ENCODE data around the gene INO80E.

- TF ChIP-seq, protein P1, sequence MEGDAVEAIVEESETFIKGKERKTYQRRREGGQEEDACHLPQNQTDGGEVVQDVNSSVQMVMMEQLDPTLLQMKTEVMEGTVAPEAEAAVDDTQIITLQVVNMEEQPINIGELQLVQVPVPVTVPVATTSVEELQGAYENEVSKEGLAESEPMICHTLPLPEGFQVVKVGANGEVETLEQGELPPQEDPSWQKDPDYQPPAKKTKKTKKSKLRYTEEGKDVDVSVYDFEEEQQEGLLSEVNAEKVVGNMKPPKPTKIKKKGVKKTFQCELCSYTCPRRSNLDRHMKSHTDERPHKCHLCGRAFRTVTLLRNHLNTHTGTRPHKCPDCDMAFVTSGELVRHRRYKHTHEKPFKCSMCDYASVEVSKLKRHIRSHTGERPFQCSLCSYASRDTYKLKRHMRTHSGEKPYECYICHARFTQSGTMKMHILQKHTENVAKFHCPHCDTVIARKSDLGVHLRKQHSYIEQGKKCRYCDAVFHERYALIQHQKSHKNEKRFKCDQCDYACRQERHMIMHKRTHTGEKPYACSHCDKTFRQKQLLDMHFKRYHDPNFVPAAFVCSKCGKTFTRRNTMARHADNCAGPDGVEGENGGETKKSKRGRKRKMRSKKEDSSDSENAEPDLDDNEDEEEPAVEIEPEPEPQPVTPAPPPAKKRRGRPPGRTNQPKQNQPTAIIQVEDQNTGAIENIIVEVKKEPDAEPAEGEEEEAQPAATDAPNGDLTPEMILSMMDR (IDR thresholded peaks at IDR 0.05 in 4 of 5, conservative IDR thresholded peaks at IDR 0.05 in 1 of 5) = no peak
- no peak for TF ChIP-seq POLR2A (IDR thresholded peaks at IDR 0.05)
Observed at GRCh38 chr16:30009990-30010843, 14.2 kb downstream of the INO80E start.

Data from gastrocnemius medialis (tissue), 4 donors.